Keratinocyte (primary cell): ENCODE results near the gene DNMT3A. TPM values are rescaled to one million over a fixed set of nuclear protein-coding genes. Genes with fewer than 3 reads are reported as not detected.

Experiments used
- DNase-seq: peaks from one replicate; pipeline ENCODE4 v3.0.0-alpha.2; 2011; ENCODE audit warnings: low read depth, missing footprints, low spot score
- FAIRE-seq: peaks from 2 replicates; lab custom pipeline; 2011; peaks lifted over from hg19 to GRCh38; lab: Jason Lieb, UNC
- H2AFZ ChIP-seq: 2 replicates; pipeline ENCODE4 v1.6.0; 2012; ENCODE audit warnings: low read length, control low read depth, inconsistent platforms; ENCODE audit not compliant: control insufficient read depth
- H3K27ac ChIP-seq: 2 replicates; pipeline ENCODE4 v1.5.1; 2011; ENCODE audit warnings: low read length; ENCODE audit not compliant: control insufficient read depth, insufficient read depth
- H3K27me3 ChIP-seq: 3 replicates; pipeline ENCODE4 v1.6.0; 2011; ENCODE audit warnings: low read length; ENCODE audit not compliant: control insufficient read depth, insufficient read depth; ENCODE audit errors: extremely low read depth
- H3K36me3 ChIP-seq, 2 experiments: 2 replicates in 1 of 2; 3 replicates in 1 of 2; pipeline ENCODE4 v1.5.1; 2011; ENCODE audit warnings: low read length in 2 of 2, mild to moderate bottlenecking in 1 of 2; ENCODE audit not compliant: control insufficient read depth in 2 of 2, insufficient read depth in 2 of 2; ENCODE audit errors: extremely low read depth in 1 of 2
- H3K4me1 ChIP-seq: 3 replicates; pipeline ENCODE4 v1.5.1; 2011; ENCODE audit warnings: low read length; ENCODE audit not compliant: control insufficient read depth, insufficient read depth; ENCODE audit errors: extremely low read depth
- H3K4me2 ChIP-seq: 3 replicates; pipeline ENCODE4 v1.6.0; 2011; ENCODE audit warnings: low read depth, low read length; ENCODE audit not compliant: control insufficient read depth, insufficient read depth; ENCODE audit errors: extremely low read depth
- H3K4me3 ChIP-seq, 3 experiments: fragments of 200-600 bp in 1 of 3; sonication (generic) in 1 of 3; 2 replicates in 2 of 3; 3 replicates in 1 of 3; pipeline ENCODE4 v1.5.1; 2011 to 2016; ENCODE audit warnings: low read length in 3 of 3, mild to moderate bottlenecking in 3 of 3, control low read depth in 2 of 3, inconsistent platforms in 1 of 3, low read depth in 1 of 3, mixed read lengths in 1 of 3, mixed run types in 1 of 3, moderate library complexity in 1 of 3; ENCODE audit not compliant: control insufficient read depth in 2 of 3, insufficient read depth in 2 of 3; ENCODE audit errors: extremely low read depth in 1 of 3
- H3K79me2 ChIP-seq: 2 replicates; pipeline ENCODE4 v1.6.0; 2012; ENCODE audit warnings: low read length; ENCODE audit not compliant: control insufficient read depth, insufficient read depth
- H3K9ac ChIP-seq: 3 replicates; pipeline ENCODE4 v1.6.0; 2011; ENCODE audit warnings: low read length; ENCODE audit not compliant: control insufficient read depth, insufficient read depth; ENCODE audit errors: extremely low read depth
- H3K9me1 ChIP-seq: 3 replicates; pipeline ENCODE4 v1.6.0; 2011; ENCODE audit warnings: low read length; ENCODE audit not compliant: control insufficient read depth, insufficient read depth; ENCODE audit errors: extremely low read depth
- H3K9me3 ChIP-seq: 2 replicates; pipeline ENCODE4 v1.5.1; 2012; ENCODE audit warnings: low read depth, low read length; ENCODE audit not compliant: control insufficient read depth
- H4K20me1 ChIP-seq: 3 replicates; pipeline ENCODE4 v1.6.0; 2011; ENCODE audit warnings: low read length; ENCODE audit not compliant: control insufficient read depth, insufficient read depth; ENCODE audit errors: extremely low read depth
- EZH2 ChIP-seq: IDR thresholded peaks from one replicate; pipeline ENCODE4 v1.6.1; 2012; ENCODE audit warnings: inconsistent platforms, mild to moderate bottlenecking, low read length, moderate library complexity
- dilution Hi-C: fragments of 300-500 bp; cut with MboI; formaldehyde crosslinking; loops from one replicate; pipeline ENCODE4 v1.7.0; 2020; ENCODE audit warnings: low sequenced_read_pairs; ENCODE audit not compliant: extremely low pct_ligation_motif_present
- polyA plus RNA-seq, 5 experiments: library from polyadenylated mRNA; depleted of rRNA in 3 of 5; stranded (reverse) in 3 of 5; stranded (forward) in 1 of 5; unstranded in 1 of 5; fragments of >200 nt; gene quantifications; 1 replicate in 1 of 5; 2 replicates in 3 of 5; 3 replicates in 1 of 5; pipeline versions ENCODE4 v1.2.1 to v1.2.3, GENCODE V29; 2011 to 2012; ENCODE audit warnings: missing spikeins in 2 of 5, low read depth in 1 of 5, low replicate concordance in 1 of 5
- TF ChIP-seq, protein P1 (sequence below), 3 experiments: IDR thresholded peaks in 1 of 3; conservative IDR thresholded peaks in 1 of 3; optimal IDR thresholded peaks in 1 of 3; 2 replicates in 2 of 3; 3 replicates in 1 of 3; pipeline versions ENCODE3 to v1.5.1; 2011; ENCODE audit warnings: low read length in 3 of 3, mild to moderate bottlenecking in 3 of 3, moderate library complexity in 2 of 3, control low read depth in 1 of 3, inconsistent platforms in 1 of 3; ENCODE audit not compliant: insufficient read depth in 2 of 3; ENCODE audit errors: extremely low read depth in 1 of 3

The DNMT3A gene
- polyA plus RNA-seq, 1 donor (not counting 4 experiments of a cell fraction or from before 2014, with no cell fraction given) = 1.5 TPM

DNA sequence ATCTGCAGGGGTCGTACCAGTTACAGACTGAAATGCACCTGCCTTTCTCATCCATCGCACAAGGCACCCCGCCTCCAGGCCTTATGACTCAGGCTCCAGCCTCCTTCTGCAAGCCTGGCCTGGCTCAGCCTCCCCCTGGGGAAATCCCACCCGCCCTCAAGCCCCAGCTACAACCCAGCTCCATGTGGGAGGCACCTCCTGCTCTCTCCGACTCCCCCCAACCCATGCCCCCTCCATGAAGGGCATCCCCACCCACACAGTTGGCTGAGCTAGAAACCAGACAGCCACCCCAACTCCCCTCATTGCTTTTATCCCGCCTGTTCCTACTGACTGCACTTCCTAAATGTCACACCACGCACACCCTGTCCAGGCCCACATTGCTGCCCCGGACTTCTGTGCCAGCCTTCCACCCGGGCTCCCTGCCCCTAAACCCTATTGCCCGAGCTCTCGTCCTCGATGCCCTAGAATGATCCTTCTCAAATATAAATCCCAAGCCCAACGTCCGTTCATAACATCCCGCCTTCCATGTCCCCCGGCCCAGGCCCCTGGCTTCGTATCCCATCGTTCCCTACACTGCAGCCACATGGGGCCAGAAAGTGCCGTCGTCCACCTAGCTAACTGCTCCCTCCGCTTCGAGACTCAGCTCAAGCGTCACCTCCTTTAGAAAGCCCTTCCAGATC, 9.9 kb downstream of the DNMT3A start:
- Histone ChIP-seq H3K27me3 (no peaks in the 10 kb centered on the region), H3K4me3 (no peak overlapping the region), H3K36me3 (peaks cover 0 to 2% of the 10 kb centered on the region in 2 experiments), H2AFZ (no peak overlapping the region), H3K4me2 (no peak overlapping the region), H3K4me1 (no peaks in the 10 kb centered on the region), H3K9me3 (peaks cover 1% of the 10 kb centered on the region), H3K9ac (no peak overlapping the region), H3K79me2 (peaks cover 2% of the 10 kb centered on the region), H4K20me1 (peaks cover 6% of the 10 kb centered on the region), H3K27ac (no peak overlapping the region), H3K9me1 (no peaks in the 10 kb centered on the region)
- dilution Hi-C loops = no loop called here
- DNase-seq = no peak
- TF ChIP-seq EZH2 = no peak
- TF ChIP-seq, protein P1, sequence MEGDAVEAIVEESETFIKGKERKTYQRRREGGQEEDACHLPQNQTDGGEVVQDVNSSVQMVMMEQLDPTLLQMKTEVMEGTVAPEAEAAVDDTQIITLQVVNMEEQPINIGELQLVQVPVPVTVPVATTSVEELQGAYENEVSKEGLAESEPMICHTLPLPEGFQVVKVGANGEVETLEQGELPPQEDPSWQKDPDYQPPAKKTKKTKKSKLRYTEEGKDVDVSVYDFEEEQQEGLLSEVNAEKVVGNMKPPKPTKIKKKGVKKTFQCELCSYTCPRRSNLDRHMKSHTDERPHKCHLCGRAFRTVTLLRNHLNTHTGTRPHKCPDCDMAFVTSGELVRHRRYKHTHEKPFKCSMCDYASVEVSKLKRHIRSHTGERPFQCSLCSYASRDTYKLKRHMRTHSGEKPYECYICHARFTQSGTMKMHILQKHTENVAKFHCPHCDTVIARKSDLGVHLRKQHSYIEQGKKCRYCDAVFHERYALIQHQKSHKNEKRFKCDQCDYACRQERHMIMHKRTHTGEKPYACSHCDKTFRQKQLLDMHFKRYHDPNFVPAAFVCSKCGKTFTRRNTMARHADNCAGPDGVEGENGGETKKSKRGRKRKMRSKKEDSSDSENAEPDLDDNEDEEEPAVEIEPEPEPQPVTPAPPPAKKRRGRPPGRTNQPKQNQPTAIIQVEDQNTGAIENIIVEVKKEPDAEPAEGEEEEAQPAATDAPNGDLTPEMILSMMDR (optimal IDR thresholded peaks at IDR 0.05 in 1 of 3, IDR thresholded peaks at IDR 0.05 in 1 of 3, conservative IDR thresholded peaks at IDR 0.05 in 1 of 3; ENCODE audit: extremely low read depth in 1 of 3, insufficient read depth in 2 of 3, low read length in 3 of 3) = no peak
- no peak for FAIRE-seq

DNA sequence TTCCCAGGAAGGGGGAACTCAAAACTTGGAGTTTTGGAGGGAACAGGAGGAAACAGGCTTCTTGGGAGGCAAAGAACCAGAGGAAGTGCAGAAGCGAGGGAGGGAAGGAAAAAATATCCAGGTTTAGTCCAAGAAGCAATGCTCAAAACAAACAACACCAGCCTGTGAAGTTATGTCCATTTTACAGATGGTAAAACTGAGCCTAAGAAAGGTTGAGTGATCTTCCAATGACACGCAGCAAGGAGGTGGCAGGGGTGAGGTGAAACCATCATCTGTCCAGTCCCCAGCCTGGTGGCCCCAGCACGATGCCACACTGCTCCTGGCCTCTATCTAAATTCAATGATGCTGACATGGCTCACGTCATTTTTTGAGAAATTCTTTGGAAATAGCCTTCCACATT, 10.8 kb downstream of the DNMT3A start:
- no peak overlapping the region for H3K4me2 ChIP-seq
- TF ChIP-seq EZH2 = no peak
- TF ChIP-seq, protein P1 (optimal IDR thresholded peaks at IDR 0.05 in 1 of 3, IDR thresholded peaks at IDR 0.05 in 1 of 3, conservative IDR thresholded peaks at IDR 0.05 in 1 of 3; ENCODE audit: extremely low read depth in 1 of 3, insufficient read depth in 2 of 3, low read length in 3 of 3) = no peak
- peaks cover 5% of the 10 kb centered on the region for H4K20me1 ChIP-seq
- dilution Hi-C loops = no loop called here
- no peaks in the 10 kb centered on the region for H3K4me1 ChIP-seq
- H3K9me1 ChIP-seq = no peaks in the 10 kb centered on the region
- peaks cover 2% of the 10 kb centered on the region for H3K79me2 ChIP-seq
- DNase-seq (no peak), FAIRE-seq (no peak)
- H3K36me3 ChIP-seq = peaks cover 0 to 3% of the 10 kb centered on the region in 2 experiments
- H3K4me3 ChIP-seq = no peak overlapping the region
- no peaks in the 10 kb centered on the region for H3K27me3 ChIP-seq
- H3K9me3 ChIP-seq = peaks cover 5% of the 10 kb centered on the region
- no peak overlapping the region for H3K9ac ChIP-seq
- no peak overlapping the region for H3K27ac ChIP-seq
- no peak overlapping the region for H2AFZ ChIP-seq
